K562 (cell line): ENCODE results near the gene UBE2J2. TPM values are rescaled to one million over a fixed set of nuclear protein-coding genes. Genes with fewer than 3 reads are reported as not detected.

Experiments used
- BRF1 ChIP-seq: IDR thresholded peaks from 3 replicates; pipeline ENCODE4 v1.6.1; 2011; ENCODE audit warnings: borderline replicate concordance, mild to moderate bottlenecking; ENCODE audit not compliant: insufficient read length; ENCODE audit errors: extremely low read depth
- CCAR2 ChIP-seq: fragments of 200-400 bp; formaldehyde crosslinking; IDR thresholded peaks from 2 replicates; pipeline ENCODE4 v1.6.1; 2017; ENCODE audit warnings: mild to moderate bottlenecking, low read depth, low read length
- CTCFL ChIP-seq: IDR thresholded peaks from 2 replicates; pipeline ENCODE4 v1.6.1; 2011; ENCODE audit warnings: borderline replicate concordance, low read depth, mild to moderate bottlenecking, moderate library complexity, low read length; ENCODE audit not compliant: insufficient read depth, poor library complexity, severe bottlenecking
- ETS1 ChIP-seq: conservative IDR thresholded peaks from 2 replicates; pipeline ENCODE4 v1.6.1; 2011; ENCODE audit warnings: low read depth, mild to moderate bottlenecking, low read length; ENCODE audit not compliant: control insufficient read depth
- ETV1 ChIP-seq: fragments of 450-650 bp; conservative IDR thresholded peaks from 2 replicates; pipeline ENCODE4 v1.6.1; 2016; ENCODE audit warnings: missing genetic modification characterization, control low read depth, low read depth, missing compliant biosample characterization
- HNRNPL ChIP-seq: fragments of 200-400 bp; formaldehyde crosslinking; IDR thresholded peaks from 2 replicates; pipeline ENCODE4 v1.6.1; 2017; ENCODE audit warnings: low read depth, mild to moderate bottlenecking, low read length
- NR2C2 ChIP-seq, 2 experiments: fragments of 200-800 bp in 1 of 2; sonication (Bioruptor generic) in 1 of 2; sonication (generic) in 1 of 2; formaldehyde crosslinking in 1 of 2; IDR thresholded peaks; 2 replicates each; pipeline versions ENCODE4 v1.6.1 to v1.8.0; 2016 to 2022; ENCODE audit warnings: mild to moderate bottlenecking in 1 of 2, missing compliant biosample characterization in 1 of 2, missing genetic modification characterization in 1 of 2, missing genetic modification reagents in 1 of 2
- PHF21A ChIP-seq: fragments of 450-650 bp; IDR thresholded peaks from 2 replicates; pipeline ENCODE4 v1.6.1; 2017; ENCODE audit warnings: low read depth, borderline replicate concordance
- PHF8 ChIP-seq: fragments of 200-600 bp; sonication (generic); IDR thresholded peaks from 2 replicates; pipeline ENCODE4 v1.6.1; 2012; ENCODE audit warnings: mixed run types, mild to moderate bottlenecking, inconsistent platforms, low read length, moderate library complexity, borderline replicate concordance
- POLR2A ChIP-seq: fragments of 450-650 bp; conservative IDR thresholded peaks from 2 replicates; pipeline ENCODE4 v1.6.1; 2016
- PREB ChIP-seq: sonication (generic); formaldehyde crosslinking; IDR thresholded peaks from 2 replicates; pipeline ENCODE4 v1.8.1; 2023; ENCODE audit warnings: mild to moderate bottlenecking, missing genetic modification reagents
- PTTG1 ChIP-seq: fragments of 450-650 bp; IDR thresholded peaks from 2 replicates; pipeline ENCODE4 v1.6.1; 2016; ENCODE audit warnings: low read depth, mild to moderate bottlenecking, missing genetic modification characterization, missing compliant biosample characterization
- SNAPC5 ChIP-seq: fragments of 250-450 bp; sonication (Bioruptor Pico); IDR thresholded peaks from 2 replicates; pipeline ENCODE4 v1.8.0; 2021; ENCODE audit warnings: moderate library complexity, mild to moderate bottlenecking, inconsistent platforms
- TAF9B ChIP-seq: fragments of 450-650 bp; IDR thresholded peaks from 2 replicates; pipeline ENCODE4 v1.6.1; 2018; ENCODE audit warnings: mild to moderate bottlenecking; ENCODE audit not compliant: partially characterized antibody
- TEAD2 ChIP-seq: fragments of 450-650 bp; IDR thresholded peaks from 2 replicates; pipeline ENCODE4 v1.6.1; 2016; ENCODE audit warnings: missing genetic modification characterization, control low read depth, missing compliant biosample characterization
- ZBTB33 ChIP-seq: sonication (generic); formaldehyde crosslinking; IDR thresholded peaks from 2 replicates; pipeline ENCODE4 v1.8.1; 2023; ENCODE audit warnings: mild to moderate bottlenecking, missing genetic modification reagents
- ZNF121 ChIP-seq: sonication (generic); formaldehyde crosslinking; conservative IDR thresholded peaks from 2 replicates; pipeline ENCODE4 v1.8.0; 2022; ENCODE audit warnings: missing genetic modification reagents
- ZNF217 ChIP-seq: sonication (generic); formaldehyde crosslinking; IDR thresholded peaks from 2 replicates; pipeline ENCODE4 v1.8.0; 2022; ENCODE audit warnings: mild to moderate bottlenecking, missing genetic modification reagents
- ZNF444 ChIP-seq: fragments of 250-450 bp; sonication (Bioruptor Pico); IDR thresholded peaks from 2 replicates; pipeline ENCODE4 v1.4.0; 2020; ENCODE audit warnings: mild to moderate bottlenecking, moderate library complexity
- ZNF57 ChIP-seq: fragments of 450-650 bp; formaldehyde crosslinking; IDR thresholded peaks from 2 replicates; pipeline ENCODE4 v1.4.0; 2020; ENCODE audit warnings: mild to moderate bottlenecking, moderate library complexity
- polyA plus RNA-seq, 8 experiments: library from polyadenylated mRNA; depleted of rRNA in 4 of 8; stranded (reverse) in 5 of 8; unstranded in 3 of 8; fragments of >200 nt; fragmentation: Nextera tagmentation in 2 of 8; fragmentation: Illumina TruSeq in 1 of 8; extraction: Ambion mirVana in 2 of 8; extraction: Trizol in 1 of 8; gene quantifications; 2 replicates each; pipeline versions ENCODE4 v1.2.1 to v1.2.3, GENCODE V29; 2011 to 2014; ENCODE audit warnings: inconsistent platforms in 1 of 8, missing spikeins in 1 of 8
- total RNA-seq, 7 experiments: library from RNA; depleted of rRNA in 6 of 7; stranded (reverse); fragments of >200 nt in 6 of 7; fragmentation: Illumina TruSeq in 2 of 7; extraction: Trizol in 2 of 7; gene quantifications; 2 replicates each; pipeline versions ENCODE4 v1.2.1 to v1.2.3, GENCODE V29; 2011 to 2021; ENCODE audit warnings: low replicate concordance in 1 of 7

UBE2J2 gene
- total and polyA plus RNA-seq, 9 of the 15 experiments (the other 6 are each of a cell fraction or from before 2014, with no cell fraction given) = 0.93 to 112 (median 75.5) TPM

GRCh38 chr1:1309251-1310108, 35.8 kb upstream of the UBE2J2 start (continued):
- no peak for TF ChIP-seq ZNF121
- no peak for TF ChIP-seq ZNF217
- TF ChIP-seq SNAPC5 (CRISPR knock-in tag) = no peak
- no peak for TF ChIP-seq HNRNPL
- TF ChIP-seq BRF1 = no peak
- TF ChIP-seq ZNF57 (CRISPR knock-in tag) = no peak
- TF ChIP-seq POLR2A = peak; percentile 60; the same call in 1 of the 2 replicates
- TF ChIP-seq ETS1 = no peak; the same call in 1 of the 2 replicates
- no peak for TF ChIP-seq NR2C2 (CRISPR knock-in tag; IDR thresholded peaks at IDR 0.05)
- no peak for TF ChIP-seq NR2C2 (tag; IDR thresholded peaks at IDR 0.05)
- no peak for TF ChIP-seq ZBTB33 (CRISPR knock-in tag)
- no peak for TF ChIP-seq PHF21A
- no peak for TF ChIP-seq ETV1 (tag)
- TF ChIP-seq PREB (CRISPR knock-in tag) = no peak
- no peak for TF ChIP-seq TAF9B
- TF ChIP-seq PHF8 = no peak
- no peak for TF ChIP-seq ZNF444 (CRISPR knock-in tag)
- TF ChIP-seq CTCFL = no peak
- TF ChIP-seq TEAD2 (tag) = no peak
- no peak for TF ChIP-seq PTTG1 (tag)
- TF ChIP-seq CCAR2 = no peak
